HG02623 (cell line): ENCODE results near the gene PTPN14.

Experiments used
- ATAC-seq: cut with Tn5 transposase; IDR thresholded peaks from one replicate; pipeline ENCODE4 v1.9.1; 2021; ENCODE audit warnings: moderate library complexity; ENCODE audit not compliant: unreplicated experiment

Gene PTPN14

GRCh38 chr1:214569357-214570004 is 18.1 kb upstream of the PTPN14 start:
- no peak for ATAC-seq

GRCh38 chr1:214568328-214568727 is 16.9 kb upstream of the PTPN14 start:
- no peak for ATAC-seq

- ATAC-seq = no peak
Measured at GRCh38 chr1:214567481-214567980, 16.1 kb upstream of the PTPN14 start.

- ATAC-seq = no peak
Measured at GRCh38 chr1:214566158-214567104, 15.0 kb upstream of the PTPN14 start.

- ATAC-seq = no peak
Measured at GRCh38 chr1:214565310-214565709, 13.9 kb upstream of the PTPN14 start.

- ATAC-seq = no peak
Measured at GRCh38 chr1:214563881-214564280, 12.5 kb upstream of the PTPN14 start.

- ATAC-seq = no peak
Measured at GRCh38 chr1:214557952-214558735, 6.7 kb upstream of the PTPN14 start.

- no peak for ATAC-seq
Measured at GRCh38 chr1:214553142-214553710, 1.8 kb upstream of the PTPN14 start.

- no peak for ATAC-seq
Measured at GRCh38 chr1:214552174-214552608, 789 bp upstream of the PTPN14 start.

- ATAC-seq = no peak
Measured at GRCh38 chr1:214550857-214551435, 456 bp downstream of the PTPN14 start.

GRCh38 chr1:214550013-214550856 is 1.2 kb downstream of the PTPN14 start:
- ATAC-seq = no peak

GRCh38 chr1:214549604-214550003 is 1.8 kb downstream of the PTPN14 start:
- ATAC-seq = no peak

- no peak for ATAC-seq
Measured at GRCh38 chr1:214548988-214549387, 2.4 kb downstream of the PTPN14 start.

- no peak for ATAC-seq
Measured at GRCh38 chr1:214548271-214548670, 3.1 kb downstream of the PTPN14 start.

GRCh38 chr1:214547747-214548146 is 3.7 kb downstream of the PTPN14 start:
- ATAC-seq = no peak

- ATAC-seq = no peak
Measured at GRCh38 chr1:214546886-214547641, 4.3 kb downstream of the PTPN14 start.

- ATAC-seq = no peak
Measured at GRCh38 chr1:214546084-214546483, 5.3 kb downstream of the PTPN14 start.

GRCh38 chr1:214545293-214545692 is 6.1 kb downstream of the PTPN14 start:
- ATAC-seq = no peak

GRCh38 chr1:214544791-214545190 is 6.6 kb downstream of the PTPN14 start:
- ATAC-seq = no peak
